ENCODE results near the gene PSMG4.

GRCh38 chr6:3233904-3234303 is 24.8 kb upstream of the PSMG4 start:
- TF ChIP-seq FOXM1 (IDR thresholded peaks at IDR 0.05; ENCODE audit: low read depth, low read length) = no peak
- TF ChIP-seq POLR2AphosphoS2 (IDR thresholded peaks at IDR 0.05; ENCODE audit: low read depth, low read length) = no peak
- no peak for TF ChIP-seq POLR2A (IDR thresholded peaks at IDR 0.05; ENCODE audit: low read depth, low read length)
- TF ChIP-seq ZBTB40 (IDR thresholded peaks at IDR 0.05; ENCODE audit: borderline replicate concordance) = no peak
- no peak for TF ChIP-seq RUNX3 (IDR thresholded peaks at IDR 0.05; ENCODE audit: low read length)
- TF ChIP-seq POLR2AphosphoS5 (IDR thresholded peaks at IDR 0.05; ENCODE audit: low read length) = no peak
- TF ChIP-seq SP1 (IDR thresholded peaks at IDR 0.05; ENCODE audit: low read depth, low read length) = no peak
- no peak for TF ChIP-seq CTCF (IDR thresholded peaks at IDR 0.05 in 2 of 3, conservative IDR thresholded peaks at IDR 0.05 in 1 of 3; ENCODE audit: control insufficient read depth in 2 of 3, extremely low read depth in 1 of 3, insufficient read depth in 1 of 3, low read depth in 3 of 3, low read length in 3 of 3)
- TF ChIP-seq HDAC6 (IDR thresholded peaks at IDR 0.05; ENCODE audit: unreplicated experiment) = no peak
- TF ChIP-seq NR2F1 (conservative IDR thresholded peaks at IDR 0.05) = no peak
- TF ChIP-seq ZBTB4 (CRISPR knock-in tag; IDR thresholded peaks at IDR 0.05) = no peak
- TF ChIP-seq TCF12 (IDR thresholded peaks at IDR 0.05; ENCODE audit: low read depth, low read length) = no peak

Measured in GM12878 (cell line).